ENCODE measurements around the gene CTR9.

Gene CTR9

DNA sequence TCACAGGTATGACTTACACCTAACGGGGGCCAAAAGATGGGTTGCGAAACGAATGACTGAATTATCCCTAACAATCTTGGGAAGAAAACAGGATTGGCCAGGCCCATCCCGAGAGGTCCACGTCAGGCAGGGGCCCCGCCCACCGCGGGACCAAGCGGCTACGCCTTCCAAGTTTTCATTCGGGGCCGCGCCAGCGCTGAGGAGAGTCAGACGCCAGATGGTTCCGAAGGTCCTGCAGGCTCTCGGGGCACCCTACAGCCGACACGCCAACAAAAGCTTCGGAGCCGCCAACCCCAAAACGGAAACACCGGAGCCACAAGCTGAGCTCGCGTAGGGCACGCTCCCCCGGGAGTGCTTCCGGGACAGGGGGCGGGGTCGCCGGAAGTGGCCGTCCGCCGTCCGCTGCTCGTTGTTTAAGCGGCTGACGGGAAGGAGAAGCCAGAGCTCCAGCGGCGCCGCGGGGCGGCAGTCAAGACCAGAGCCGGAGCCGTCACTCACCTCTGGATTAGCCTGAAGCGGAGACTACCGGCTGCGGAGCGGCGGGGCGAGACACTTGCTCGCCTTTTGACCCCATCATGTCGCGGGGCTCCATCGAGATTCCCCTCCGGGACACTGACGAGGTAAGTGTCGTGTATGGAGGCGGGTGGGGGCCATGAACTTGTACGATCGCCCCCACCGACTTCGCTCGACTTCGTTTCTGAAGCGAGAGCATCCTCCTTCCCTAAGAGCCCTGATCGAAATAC lies at the start of gene CTR9:
Gene CTR9, plus strand, starts transcription at position 409 of the 743 bp plus-strand sequence. Its CDS starts 167 bp downstream, at position 576.
- H3K27me3 Mint-ChIP-seq: no peaks in the 10 kb centered on the region

DNA sequence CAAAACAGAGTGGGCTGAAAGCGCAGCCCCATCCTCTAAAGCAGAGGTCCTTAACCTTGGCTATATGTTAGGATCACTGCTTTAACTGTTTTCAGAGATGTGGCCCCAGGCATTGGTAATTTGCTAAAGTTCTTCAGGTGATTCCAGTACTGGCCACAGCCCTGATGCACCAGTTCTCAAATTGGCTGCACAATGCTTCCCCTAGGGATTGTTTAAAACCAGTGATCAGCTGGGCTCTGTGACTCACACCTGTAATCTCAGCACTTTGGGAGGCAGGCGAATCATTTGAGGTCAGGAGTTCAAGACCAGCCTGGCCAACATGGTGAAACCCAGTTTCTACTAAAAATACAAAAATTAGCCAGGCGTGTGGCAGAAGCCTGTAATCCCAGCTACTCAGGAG lies 49.1 kb upstream of the CTR9 start:
- ATAC-seq (replicated peaks; ENCODE audit: extremely low read depth, poor library complexity, severe bottlenecking): no peak
- no peak overlapping the region for H3K27ac Mint-ChIP-seq (ENCODE audit: low read depth)
- H3K4me1 Mint-ChIP-seq: no peaks in the 10 kb centered on the region
- H3K36me3 Mint-ChIP-seq (ENCODE audit: insufficient read depth): no peaks in the 10 kb centered on the region
- H3K27me3 Mint-ChIP-seq: peaks cover 13% of the 10 kb centered on the region
- H3K9me3 Mint-ChIP-seq: no peaks in the 10 kb centered on the region
- H3K4me3 Mint-ChIP-seq: no peak overlapping the region
- DNase-seq (ENCODE audit: low spot score in 2 of 2): no peak

More for the DNA sequence above, at the start of gene CTR9:
- peak; percentile 91 for ATAC-seq (replicated peaks; ENCODE audit: extremely low read depth, poor library complexity, severe bottlenecking)
- Mint-ChIP-seq H3K4me3 (peak within 1 kb of the TSS; percentile 95), H3K9me3 (no peaks in the 10 kb centered on the region), H3K27ac (ENCODE audit: low read depth) (peak within 1 kb of the TSS; percentile 89), H3K4me1 (peaks cover 20% of the 10 kb centered on the region), H3K36me3 (ENCODE audit: insufficient read depth) (peaks cover 18% of the 10 kb centered on the region)
- peak; percentile 84 to 86 for DNase-seq (ENCODE audit: low spot score in 2 of 2)

DNA sequence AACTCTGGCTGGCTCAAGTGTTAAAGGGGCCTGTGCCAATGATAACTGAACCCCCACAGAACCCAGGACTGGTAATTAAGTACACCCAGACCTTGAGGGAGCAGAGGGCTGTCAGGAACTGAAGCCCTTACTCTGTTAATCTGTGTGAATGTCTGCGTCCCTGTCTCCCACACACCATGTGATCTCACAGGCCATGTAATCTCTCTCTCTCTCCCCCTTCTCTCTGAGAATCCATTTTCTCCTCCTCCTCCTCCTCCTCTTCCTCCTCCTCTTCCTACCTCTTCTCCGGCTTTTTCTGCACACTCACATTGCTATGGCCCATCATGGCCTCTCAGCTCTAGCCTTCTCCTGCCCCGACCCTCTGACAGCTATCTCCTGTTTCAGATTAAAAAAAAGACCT lies 42.9 kb upstream of the CTR9 start:
- H3K36me3 Mint-ChIP-seq (ENCODE audit: insufficient read depth): no peaks in the 10 kb centered on the region

DNA sequence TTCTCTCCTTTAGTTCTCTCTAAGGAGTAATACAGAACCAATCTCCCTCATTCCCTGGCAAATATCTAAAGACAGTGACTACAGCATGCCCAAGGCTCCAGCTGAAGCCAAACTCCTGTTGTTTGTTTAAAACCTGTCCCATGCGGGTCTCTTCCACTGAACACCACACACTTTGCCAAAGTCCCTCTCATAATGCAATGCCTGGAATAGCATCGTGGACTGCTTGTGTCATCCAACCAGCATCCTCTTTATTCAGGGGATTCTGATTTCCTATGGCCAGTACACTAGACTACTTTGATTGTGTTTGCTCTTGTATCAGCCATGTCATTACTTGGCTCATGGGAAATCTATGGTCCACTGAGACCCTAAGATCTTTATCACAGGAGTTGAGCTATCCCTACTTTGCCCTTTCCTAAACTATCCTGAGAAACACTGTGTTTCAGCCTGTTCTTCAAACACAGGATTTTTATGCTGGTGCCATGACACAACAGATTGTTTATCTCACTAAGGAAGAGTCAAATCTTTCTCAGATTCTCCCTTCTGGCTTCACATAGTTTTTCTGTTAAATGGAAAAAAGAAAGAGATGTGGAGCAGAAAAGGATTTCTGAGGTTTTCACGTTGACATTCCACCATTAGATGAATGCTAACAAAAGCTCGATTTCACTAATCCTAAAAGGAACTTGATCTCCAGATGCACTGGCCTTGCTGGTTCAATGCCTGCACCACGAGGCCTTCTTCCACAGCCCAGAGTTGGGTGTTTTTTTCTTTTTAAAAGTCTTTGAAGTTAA lies 41.6 kb upstream of the CTR9 start:
- DNase-seq (ENCODE audit: low spot score in 2 of 2) (no peak), ATAC-seq (replicated peaks; ENCODE audit: extremely low read depth, poor library complexity, severe bottlenecking) (no peak)
- no peaks in the 10 kb centered on the region for H3K4me1 Mint-ChIP-seq

More for the DNA sequence above, 42.9 kb upstream of the CTR9 start:
- Mint-ChIP-seq H3K27me3 (no peaks in the 10 kb centered on the region), H3K4me3 (no peak overlapping the region), H3K4me1 (no peaks in the 10 kb centered on the region), H3K27ac (ENCODE audit: low read depth) (no peak overlapping the region), H3K9me3 (no peaks in the 10 kb centered on the region)
- no peak for DNase-seq (ENCODE audit: low spot score in 2 of 2)
- ATAC-seq (replicated peaks; ENCODE audit: extremely low read depth, poor library complexity, severe bottlenecking): no peak

DNA sequence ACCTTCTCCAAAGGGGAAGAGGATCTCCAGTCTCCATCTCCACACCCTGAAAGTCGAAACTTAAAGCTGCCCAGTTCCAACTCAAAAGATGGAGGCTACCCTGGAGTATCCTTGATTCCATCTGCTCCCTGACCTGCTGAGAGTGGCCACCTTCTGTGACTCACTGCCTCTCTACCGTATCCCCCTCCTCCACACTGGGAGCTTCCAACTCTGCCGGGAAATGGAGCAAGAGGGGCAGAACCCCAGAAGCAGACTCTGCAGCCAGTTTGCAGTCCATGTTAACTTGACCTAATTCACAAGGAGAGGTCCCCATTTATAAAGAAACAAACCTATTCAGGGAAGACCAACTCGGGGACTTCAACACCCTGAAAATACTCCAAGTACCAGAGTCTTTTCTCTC lies 35.5 kb upstream of the CTR9 start:
- H3K27me3 Mint-ChIP-seq: peaks cover 30% of the 10 kb centered on the region
- H3K27ac Mint-ChIP-seq (ENCODE audit: low read depth): no peak overlapping the region
- H3K4me1 Mint-ChIP-seq: no peaks in the 10 kb centered on the region

More for the DNA sequence above, 41.6 kb upstream of the CTR9 start:
- Mint-ChIP-seq H3K27ac (ENCODE audit: low read depth) (no peak overlapping the region), H3K4me3 (no peak overlapping the region), H3K36me3 (ENCODE audit: insufficient read depth) (no peaks in the 10 kb centered on the region), H3K9me3 (no peaks in the 10 kb centered on the region), H3K27me3 (no peaks in the 10 kb centered on the region)

DNA sequence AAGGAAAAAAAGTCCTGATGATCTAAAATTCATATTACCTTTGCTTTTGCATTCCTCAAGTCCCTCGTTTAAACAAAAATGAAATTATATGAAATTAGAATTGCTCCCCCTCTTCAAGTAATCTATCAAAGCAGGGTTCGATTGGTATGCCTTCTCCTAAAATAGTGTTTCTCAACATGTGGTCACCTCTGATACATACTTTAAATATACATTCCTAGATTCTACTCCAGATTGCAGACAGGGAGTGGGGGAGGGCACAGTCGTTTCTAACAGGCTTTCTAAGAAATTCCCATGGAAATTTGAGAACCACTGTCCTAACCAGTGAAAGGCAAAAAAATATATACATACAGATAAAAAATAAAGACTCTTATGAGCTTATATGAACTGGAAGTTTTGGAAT lies 34.9 kb upstream of the CTR9 start:
- H3K36me3 Mint-ChIP-seq (ENCODE audit: insufficient read depth): no peaks in the 10 kb centered on the region
- H3K27me3 Mint-ChIP-seq: peaks cover 30% of the 10 kb centered on the region
- H3K27ac Mint-ChIP-seq (ENCODE audit: low read depth): no peak overlapping the region
- H3K9me3 Mint-ChIP-seq: no peaks in the 10 kb centered on the region
- no peak for DNase-seq (ENCODE audit: low spot score in 2 of 2)
- no peak for ATAC-seq (replicated peaks; ENCODE audit: extremely low read depth, poor library complexity, severe bottlenecking)
- H3K4me1 Mint-ChIP-seq: no peaks in the 10 kb centered on the region
- H3K4me3 Mint-ChIP-seq: no peak overlapping the region

More for the DNA sequence above, 35.5 kb upstream of the CTR9 start:
- no peak for DNase-seq (ENCODE audit: low spot score in 2 of 2)
- Mint-ChIP-seq H3K9me3 (no peaks in the 10 kb centered on the region), H3K4me3 (no peak overlapping the region), H3K36me3 (ENCODE audit: insufficient read depth) (no peaks in the 10 kb centered on the region)
- no peak for ATAC-seq (replicated peaks; ENCODE audit: extremely low read depth, poor library complexity, severe bottlenecking)

DNA sequence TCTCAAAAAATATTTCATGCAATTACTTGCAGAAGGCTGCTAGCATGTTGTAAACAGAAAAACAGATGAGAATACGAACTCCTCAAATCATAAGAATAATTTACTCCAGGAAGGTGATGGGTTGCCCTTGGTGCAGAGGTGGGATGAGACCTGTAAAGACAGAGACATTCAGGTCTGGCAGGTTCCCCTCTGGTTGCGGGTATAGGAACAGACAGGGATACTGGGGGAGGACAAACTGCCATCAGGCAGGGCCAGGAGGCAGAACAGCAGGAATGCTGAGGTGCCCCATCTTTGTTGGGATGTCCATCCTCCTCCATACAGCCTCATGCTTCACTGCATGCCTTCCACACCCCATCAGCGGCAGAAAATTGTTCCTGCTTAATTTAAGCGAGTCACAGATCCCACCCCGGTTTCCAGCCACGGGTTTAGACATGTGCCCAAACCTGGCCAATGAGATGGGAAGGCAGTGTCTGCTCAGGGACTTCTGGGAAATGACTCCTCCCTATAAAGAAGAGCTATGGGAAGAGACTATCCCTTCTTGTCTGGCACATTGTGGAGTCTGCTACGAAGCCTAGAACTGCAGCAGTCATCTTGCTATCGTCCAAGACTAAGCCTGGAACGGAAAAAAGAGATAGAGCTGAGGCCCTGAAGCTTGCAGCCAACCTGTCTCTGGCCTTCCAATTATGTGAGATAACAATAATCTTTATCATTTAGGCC lies 34.3 kb upstream of the CTR9 start:
- no peak overlapping the region for H3K4me3 Mint-ChIP-seq
- ATAC-seq (replicated peaks; ENCODE audit: extremely low read depth, poor library complexity, severe bottlenecking) (no peak), DNase-seq (ENCODE audit: low spot score in 2 of 2) (no peak)
- no peaks in the 10 kb centered on the region for H3K36me3 Mint-ChIP-seq (ENCODE audit: insufficient read depth)
- H3K9me3 Mint-ChIP-seq: no peaks in the 10 kb centered on the region
- peaks cover 30% of the 10 kb centered on the region for H3K27me3 Mint-ChIP-seq
- no peak overlapping the region for H3K27ac Mint-ChIP-seq (ENCODE audit: low read depth)
- H3K4me1 Mint-ChIP-seq: no peaks in the 10 kb centered on the region

DNA sequence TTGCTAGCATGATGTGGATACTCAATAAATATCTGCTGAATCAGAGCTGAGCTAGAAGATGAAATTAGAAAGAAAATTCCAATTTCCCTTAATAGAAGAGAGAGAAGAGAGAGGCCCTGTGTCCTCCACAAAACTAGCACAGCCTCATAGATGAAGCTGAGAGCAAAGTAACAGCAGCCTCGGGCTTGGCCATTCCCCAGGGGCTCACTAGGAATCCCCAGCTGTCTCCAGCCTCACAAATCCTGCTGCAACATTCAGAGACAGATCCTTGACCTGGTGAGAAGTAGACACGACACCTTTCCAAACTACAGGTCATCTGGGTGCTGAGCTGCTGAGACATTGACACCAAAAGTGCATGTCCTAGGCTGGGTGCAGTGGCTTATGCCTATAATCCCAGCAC lies 31.4 kb upstream of the CTR9 start:
- no peak overlapping the region for H3K27ac Mint-ChIP-seq (ENCODE audit: low read depth)
- H3K4me3 Mint-ChIP-seq: no peak overlapping the region
- peaks cover 30% of the 10 kb centered on the region for H3K27me3 Mint-ChIP-seq
- no peak for ATAC-seq (replicated peaks; ENCODE audit: extremely low read depth, poor library complexity, severe bottlenecking)
- DNase-seq (ENCODE audit: low spot score in 2 of 2): no peak
- H3K4me1 Mint-ChIP-seq: no peaks in the 10 kb centered on the region
- H3K36me3 Mint-ChIP-seq (ENCODE audit: insufficient read depth): no peaks in the 10 kb centered on the region
- no peaks in the 10 kb centered on the region for H3K9me3 Mint-ChIP-seq

DNA sequence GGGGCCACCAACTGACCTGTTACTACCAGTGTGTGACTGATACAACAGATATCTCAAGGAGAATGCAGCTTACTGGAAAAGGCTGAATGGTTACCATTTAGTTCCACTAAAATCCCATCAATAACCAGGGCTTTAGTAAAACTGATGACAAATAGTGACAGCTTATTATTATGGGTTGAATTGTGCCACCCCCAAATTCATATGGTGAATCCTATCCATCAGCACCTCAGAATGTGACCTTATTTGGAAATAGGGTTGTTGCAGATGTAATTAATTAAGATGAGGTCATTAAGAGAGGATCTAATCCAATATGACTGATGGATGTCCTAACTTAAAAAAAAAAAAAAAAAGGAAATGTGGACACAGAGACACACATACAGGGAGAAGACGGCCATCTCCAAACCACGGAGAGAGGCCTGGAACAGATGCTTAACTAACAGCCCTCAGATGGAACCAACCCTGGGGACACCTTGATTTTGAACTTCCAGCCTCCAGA lies 30.1 kb upstream of the CTR9 start:
- DNase-seq (ENCODE audit: low spot score in 2 of 2): no peak
- no peak overlapping the region for H3K27ac Mint-ChIP-seq (ENCODE audit: low read depth)
- no peaks in the 10 kb centered on the region for H3K9me3 Mint-ChIP-seq
- peaks cover 7% of the 10 kb centered on the region for H3K4me1 Mint-ChIP-seq
- no peaks in the 10 kb centered on the region for H3K36me3 Mint-ChIP-seq (ENCODE audit: insufficient read depth)
- no peak overlapping the region for H3K4me3 Mint-ChIP-seq
- peaks cover 30% of the 10 kb centered on the region for H3K27me3 Mint-ChIP-seq
- ATAC-seq (replicated peaks; ENCODE audit: extremely low read depth, poor library complexity, severe bottlenecking): no peak

DNA sequence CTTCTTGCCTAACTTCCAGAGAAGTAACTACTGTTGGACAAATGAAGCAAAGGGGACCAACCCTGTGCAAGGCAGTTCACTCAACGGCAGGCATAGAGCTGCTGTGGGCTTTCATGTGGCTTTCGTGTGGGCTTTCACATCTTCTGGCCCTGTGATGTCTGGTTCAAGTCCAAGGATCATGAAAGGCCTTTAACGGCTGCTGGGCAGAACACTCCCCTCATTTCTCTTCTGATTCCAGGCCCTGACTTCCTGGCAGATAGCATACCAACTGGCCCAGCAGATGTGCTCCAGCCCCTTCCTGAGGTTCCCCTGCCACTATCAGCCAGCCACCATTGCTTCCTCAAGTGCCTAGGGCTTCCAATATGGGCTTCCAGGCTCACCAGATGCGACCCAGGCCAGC lies 28.7 kb upstream of the CTR9 start:
- peaks cover 20% of the 10 kb centered on the region for H3K27me3 Mint-ChIP-seq
- DNase-seq (ENCODE audit: low spot score in 2 of 2) (no peak), ATAC-seq (replicated peaks; ENCODE audit: extremely low read depth, poor library complexity, severe bottlenecking) (no peak)
- no peaks in the 10 kb centered on the region for H3K9me3 Mint-ChIP-seq
- H3K36me3 Mint-ChIP-seq (ENCODE audit: insufficient read depth): no peaks in the 10 kb centered on the region
- no peak overlapping the region for H3K27ac Mint-ChIP-seq (ENCODE audit: low read depth)
- H3K4me3 Mint-ChIP-seq: no peak overlapping the region
- peaks cover 8% of the 10 kb centered on the region for H3K4me1 Mint-ChIP-seq

DNA sequence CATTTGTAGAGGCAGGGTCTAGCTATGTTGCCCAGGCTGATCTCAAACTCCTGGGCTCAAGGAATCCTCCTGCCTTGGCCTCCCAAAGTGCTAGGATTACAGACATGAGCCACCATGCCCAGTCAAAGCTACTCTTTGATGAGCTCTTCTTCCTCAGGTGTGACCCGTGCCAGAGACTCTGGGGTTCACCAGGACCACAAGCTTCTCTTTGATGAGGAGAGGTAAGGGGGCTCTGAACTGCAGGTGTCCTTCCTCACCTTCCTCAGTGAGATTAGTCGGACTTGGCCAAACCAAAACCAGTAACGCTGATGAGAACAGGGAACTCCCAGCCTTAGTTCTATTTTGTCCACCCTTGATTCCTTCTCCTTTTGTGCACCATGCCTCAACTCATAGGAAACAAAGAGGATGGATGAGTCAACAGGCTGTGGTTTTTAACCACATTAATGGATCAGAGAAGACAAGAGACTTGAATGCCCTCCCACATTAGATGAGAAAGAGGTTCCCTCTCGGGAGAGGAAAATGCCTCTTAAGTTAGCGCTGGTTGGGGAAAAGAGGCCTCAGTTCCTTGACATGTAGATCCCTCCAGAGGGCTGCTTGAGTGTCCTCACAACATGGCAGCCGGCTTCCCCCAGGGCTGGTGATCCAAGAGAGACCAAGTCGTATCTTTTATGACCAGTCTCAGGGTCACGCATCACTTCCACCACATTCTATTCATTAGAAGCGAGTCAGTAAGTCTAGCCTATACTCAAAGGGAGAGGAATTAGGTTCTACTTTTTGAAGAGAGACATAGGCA lies 25.7 kb upstream of the CTR9 start:
- Mint-ChIP-seq H3K9me3 (no peaks in the 10 kb centered on the region), H3K4me3 (no peak overlapping the region), H3K36me3 (ENCODE audit: insufficient read depth) (no peaks in the 10 kb centered on the region), H3K4me1 (peaks cover 8% of the 10 kb centered on the region), H3K27me3 (no peaks in the 10 kb centered on the region), H3K27ac (ENCODE audit: low read depth) (peak overlapping the region; percentile 25)
- DNase-seq (ENCODE audit: low spot score in 2 of 2) (no peak), ATAC-seq (replicated peaks; ENCODE audit: extremely low read depth, poor library complexity, severe bottlenecking) (no peak)

DNA sequence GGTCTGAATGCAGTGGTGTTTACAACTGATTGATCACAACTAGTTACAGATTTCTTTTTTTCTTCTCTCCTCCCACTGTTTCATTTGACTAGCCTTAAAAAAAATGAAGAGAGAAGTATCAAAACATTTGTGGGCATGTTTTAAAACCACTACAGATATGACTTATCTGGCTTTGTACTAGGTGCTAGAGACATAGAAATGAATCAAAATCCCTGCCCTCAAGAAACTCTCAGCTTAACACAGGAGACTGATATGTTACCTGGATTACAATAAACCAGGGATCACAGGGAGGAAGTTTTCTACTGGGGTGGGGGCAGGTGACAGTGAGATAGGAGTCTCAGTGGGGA lies 25.2 kb upstream of the CTR9 start:
- Mint-ChIP-seq H3K36me3 (ENCODE audit: insufficient read depth) (no peaks in the 10 kb centered on the region), H3K4me1 (peaks cover 8% of the 10 kb centered on the region), H3K9me3 (no peaks in the 10 kb centered on the region), H3K27ac (ENCODE audit: low read depth) (no peak overlapping the region), H3K4me3 (no peak overlapping the region), H3K27me3 (no peaks in the 10 kb centered on the region)
- DNase-seq (ENCODE audit: low spot score in 2 of 2): no peak
- ATAC-seq (replicated peaks; ENCODE audit: extremely low read depth, poor library complexity, severe bottlenecking): no peak

Measured in central memory CD8-positive, alpha-beta T cell (primary cell).